B cell (primary cell): ENCODE data around the gene CRY1. TPM values are rescaled to one million over a fixed set of nuclear protein-coding genes. Genes with fewer than 3 reads are reported as not detected.

Experiments
- ATAC-seq: fragments of 200-7000 bp; cut with Tn5 transposase; one replicate; pipeline ENCODE4 v1.10.0; 2021; ENCODE audit warnings: low read depth, mild to moderate bottlenecking, moderate number of reproducible peaks, moderate library complexity
- CTCF ChIA-PET: fragments of 350-600 bp; sonication (Branson Sonifier 250); formaldehyde crosslinking; loops from one replicate; lab custom pipeline; 2021; ENCODE audit warnings: antibody characterized with exemption, inconsistent platforms; lab: Charles Lee
- POLR2A ChIA-PET: fragments of 350-600 bp; sonication (Branson Sonifier 250); formaldehyde crosslinking; loops from one replicate; lab custom pipeline; 2021; ENCODE audit warnings: antibody characterized with exemption; lab: Charles Lee
- DNase-seq: peaks from one replicate; pipeline ENCODE4 v3.0.0; 2013
- H2AFZ ChIP-seq: 2 replicates; pipeline ENCODE4 v1.6.1; 2012; ENCODE audit warnings: mild to moderate bottlenecking, low read depth, low read length; ENCODE audit not compliant: insufficient read depth, poor library complexity, severe bottlenecking
- H3K27ac ChIP-seq, 2 donors: 1 replicate in 1 of 2; 2 replicates in 1 of 2; pipeline ENCODE4 v1.5.1; 2012 to 2013; ENCODE audit warnings: low read length in 2 of 2, mild to moderate bottlenecking in 2 of 2, moderate library complexity in 1 of 2
- H3K27me3 ChIP-seq, 4 experiments: fragments of 200-600 bp in 1 of 4; sonication (generic) in 1 of 4; replicated peaks in 1 of 4; 1 replicate in 2 of 4; 2 replicates in 2 of 4; pipeline versions ENCODE4 v1.6.1 to v1.7.0; 2013 to 2016; ENCODE audit warnings: low read length in 3 of 4, mild to moderate bottlenecking in 2 of 4, mixed read lengths in 1 of 4, moderate library complexity in 1 of 4; ENCODE audit not compliant: insufficient read depth in 4 of 4, control insufficient read depth in 3 of 4; ENCODE audit errors: control extremely low read depth in 1 of 4
- H3K36me3 ChIP-seq, 2 experiments: replicated peaks in 1 of 2; 1 replicate in 1 of 2; 2 replicates in 1 of 2; pipeline versions ENCODE4 v1.6.1 to v1.7.1; 2013; ENCODE audit warnings: low read length in 1 of 2; ENCODE audit not compliant: insufficient read depth in 2 of 2, control insufficient read depth in 1 of 2; ENCODE audit errors: control extremely low read depth in 1 of 2, extremely low read depth in 1 of 2
- H3K4me1 ChIP-seq, 2 donors: fragments of 200-600 bp in 1 of 2; sonication (generic) in 1 of 2; 1 replicate in 1 of 2; 2 replicates in 1 of 2; pipeline versions ENCODE4 v1.5.1 to v1.6.1; 2013 to 2017; ENCODE audit warnings: low read length in 2 of 2; ENCODE audit not compliant: control insufficient read depth in 2 of 2, insufficient read depth in 2 of 2
- H3K4me2 ChIP-seq: replicated peaks from 2 replicates; pipeline ENCODE3; 2012; ENCODE audit warnings: mild to moderate bottlenecking, low read depth, low read length; ENCODE audit not compliant: poor library complexity, severe bottlenecking
- H3K4me3 ChIP-seq, 5 experiments: fragments of 200-600 bp in 1 of 5; sonication (generic) in 1 of 5; 1 replicate in 3 of 5; 2 replicates in 2 of 5; pipeline versions ENCODE4 v1.5.1 to v1.7.0; 2011 to 2016; ENCODE audit warnings: low read length in 4 of 5, mild to moderate bottlenecking in 4 of 5, low read depth in 2 of 5, control low read depth in 1 of 5, moderate library complexity in 1 of 5; ENCODE audit not compliant: insufficient read depth in 1 of 5; ENCODE audit errors: control extremely low read depth in 1 of 5, extremely low read depth in 1 of 5
- H3K79me2 ChIP-seq: fragments of 200-600 bp; sonication (generic); one replicate; pipeline ENCODE4 v1.6.0; 2016; ENCODE audit warnings: low read length; ENCODE audit not compliant: control insufficient read depth, insufficient read depth
- H3K9ac ChIP-seq: fragments of 200-600 bp; sonication (generic); 2 replicates; pipeline ENCODE4 v1.6.1; 2017; ENCODE audit warnings: mild to moderate bottlenecking, low read length, moderate library complexity
- H3K9me3 ChIP-seq, 3 donors: one replicate each; pipeline versions ENCODE4 v1.6.1 to v1.7.1; 2013; ENCODE audit warnings: low read length in 2 of 3; ENCODE audit not compliant: control insufficient read depth in 2 of 3, insufficient read depth in 1 of 3; ENCODE audit errors: control extremely low read depth in 1 of 3
- H4K20me1 ChIP-seq: 2 replicates; pipeline ENCODE4 v1.6.0; 2012; ENCODE audit warnings: mild to moderate bottlenecking, low read length; ENCODE audit not compliant: insufficient read depth, control insufficient read depth, poor library complexity, severe bottlenecking
- H3K27ac Mint-ChIP-seq: one replicate; pipeline ENCODE4 v1.8.0; 2021; ENCODE audit warnings: mixed read lengths
- H3K27me3 Mint-ChIP-seq: one replicate; pipeline ENCODE4 v1.8.0; 2021; ENCODE audit warnings: mixed read lengths
- H3K4me1 Mint-ChIP-seq: one replicate; pipeline ENCODE4 v1.8.0; 2021; ENCODE audit warnings: mixed read lengths
- H3K4me3 Mint-ChIP-seq: one replicate; pipeline ENCODE4 v1.8.0; 2021; ENCODE audit warnings: mixed read lengths
- H3K9me3 Mint-ChIP-seq: one replicate; pipeline ENCODE4 v1.8.0; 2022; ENCODE audit warnings: mixed read lengths; ENCODE audit not compliant: insufficient read depth
- EZH2 ChIP-seq: IDR thresholded peaks from 2 replicates; pipeline ENCODE4 v1.6.1; 2012; ENCODE audit warnings: borderline replicate concordance, low read depth, mild to moderate bottlenecking, moderate library complexity, low read length; ENCODE audit not compliant: insufficient read depth, poor library complexity, severe bottlenecking
- WGBS: methylation state at CpG from one replicate; pipeline ENCODE4 v1.1.5; 2013; ENCODE audit warnings: missing lambda C conversion rate; ENCODE audit not compliant: insufficient coverage; 5-methylcytosine and 5-hydroxymethylcytosine counted together
- intact Hi-C: fragments of 100-400 bp; cut with micrococcal nuclease; formaldehyde crosslinking; loops from one replicate; pipeline ENCODE4 v1.10.0; 2022
- polyA plus RNA-seq: library from polyadenylated mRNA; depleted of rRNA; stranded (reverse); fragments of >200 nt; gene quantifications from 2 replicates; pipeline ENCODE4 v1.2.3, GENCODE V29; 2012
- total RNA-seq, 2 donors: library from RNA; stranded (reverse); fragments of 120-200 nt in 1 of 2; gene quantifications; 1 replicate in 1 of 2; 2 replicates in 1 of 2; pipeline versions ENCODE4 v1.2.3 to v1.2.4, GENCODE V29; 2013 to 2022
- TF ChIP-seq, protein P1 (sequence below): fragments of 200-600 bp; IDR thresholded peaks from one replicate; pipeline ENCODE4 v1.8.0; 2022; ENCODE audit warnings: antibody characterized with exemption, mild to moderate bottlenecking

Gene CRY1
- total and polyA plus RNA-seq, 2 donors (not counting 1 experiment from before 2014, with no cell fraction given), result 2.4 to 8.8 TPM

DNA sequence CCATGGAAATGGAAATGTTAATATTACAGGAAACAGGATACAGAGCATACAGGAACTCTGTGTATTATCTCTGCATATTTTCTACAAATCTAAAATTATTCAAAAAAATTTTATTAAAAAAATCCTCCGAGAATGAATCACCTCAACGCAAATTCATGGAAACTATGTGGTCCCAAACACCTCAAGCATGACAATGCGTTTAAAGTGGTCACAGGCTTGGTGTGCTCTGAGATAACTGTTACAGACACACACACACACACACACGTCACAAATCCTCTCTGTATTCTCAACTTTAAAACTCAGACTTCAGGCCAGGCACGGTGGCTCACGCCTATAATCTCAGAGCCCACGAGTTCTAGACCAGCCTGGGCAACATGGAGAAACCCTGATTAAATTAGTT, 61.1 kb downstream of the CRY1 start:
- intact Hi-C loops, result no loop called here
- no peak overlapping the region for H3K4me3 ChIP-seq
- DNase-seq, result no peak
- WGBS, result 86% methylated on average over 5 of the region's 7 CpGs
- no peak overlapping the region for H2AFZ ChIP-seq
- TF ChIP-seq EZH2, result no peak
- TF ChIP-seq, protein P1, sequence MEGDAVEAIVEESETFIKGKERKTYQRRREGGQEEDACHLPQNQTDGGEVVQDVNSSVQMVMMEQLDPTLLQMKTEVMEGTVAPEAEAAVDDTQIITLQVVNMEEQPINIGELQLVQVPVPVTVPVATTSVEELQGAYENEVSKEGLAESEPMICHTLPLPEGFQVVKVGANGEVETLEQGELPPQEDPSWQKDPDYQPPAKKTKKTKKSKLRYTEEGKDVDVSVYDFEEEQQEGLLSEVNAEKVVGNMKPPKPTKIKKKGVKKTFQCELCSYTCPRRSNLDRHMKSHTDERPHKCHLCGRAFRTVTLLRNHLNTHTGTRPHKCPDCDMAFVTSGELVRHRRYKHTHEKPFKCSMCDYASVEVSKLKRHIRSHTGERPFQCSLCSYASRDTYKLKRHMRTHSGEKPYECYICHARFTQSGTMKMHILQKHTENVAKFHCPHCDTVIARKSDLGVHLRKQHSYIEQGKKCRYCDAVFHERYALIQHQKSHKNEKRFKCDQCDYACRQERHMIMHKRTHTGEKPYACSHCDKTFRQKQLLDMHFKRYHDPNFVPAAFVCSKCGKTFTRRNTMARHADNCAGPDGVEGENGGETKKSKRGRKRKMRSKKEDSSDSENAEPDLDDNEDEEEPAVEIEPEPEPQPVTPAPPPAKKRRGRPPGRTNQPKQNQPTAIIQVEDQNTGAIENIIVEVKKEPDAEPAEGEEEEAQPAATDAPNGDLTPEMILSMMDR, result no peak
- ATAC-seq, result no peak
- Mint-ChIP-seq H3K27ac (no peak overlapping the region), H3K4me1 (no peaks in the 10 kb centered on the region), H3K4me3 (no peak overlapping the region), H3K27me3 (peaks cover 2% of the 10 kb centered on the region), H3K9me3 (peaks cover 3% of the 10 kb centered on the region)
- no peak overlapping the region for H3K4me2 ChIP-seq
- ChIA-PET CTCF (no interaction called here), POLR2A (no interaction called here)
- H3K36me3 ChIP-seq, result no peaks in the 10 kb centered on the region
- no peaks in the 10 kb centered on the region for H3K27me3 ChIP-seq
- no peak overlapping the region for H3K9ac ChIP-seq
- H3K79me2 ChIP-seq, result no peaks in the 10 kb centered on the region
- no peaks in the 10 kb centered on the region for H4K20me1 ChIP-seq
- H3K9me3 ChIP-seq, result no peaks in the 10 kb centered on the region
- H3K27ac ChIP-seq, result no peak overlapping the region
- H3K4me1 ChIP-seq, result no peaks in the 10 kb centered on the region

DNA sequence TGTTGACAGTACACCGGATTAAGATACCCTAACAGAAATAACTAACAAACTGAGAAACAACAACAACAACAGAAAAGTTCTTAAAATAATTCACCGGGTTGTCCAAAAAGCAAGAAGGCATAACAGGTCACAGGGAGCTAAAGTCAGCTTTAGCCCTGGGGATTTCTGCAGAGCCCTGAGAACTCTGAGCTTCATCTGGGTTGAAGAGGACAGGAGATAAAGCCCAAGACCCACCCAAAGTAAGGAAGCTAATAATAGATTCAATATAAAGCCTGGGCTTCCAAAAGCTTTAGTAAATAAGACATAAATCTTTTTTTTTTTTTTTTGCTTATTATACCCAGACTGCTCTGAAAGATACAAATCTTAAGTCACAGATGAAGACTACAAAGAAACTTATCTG, 62.3 kb downstream of the CRY1 start:
- POLR2A ChIA-PET, result no interaction called here
- Histone ChIP-seq H3K9ac (no peak overlapping the region), H3K36me3 (no peaks in the 10 kb centered on the region), H4K20me1 (no peaks in the 10 kb centered on the region), H3K4me2 (no peak overlapping the region), H2AFZ (no peak overlapping the region), H3K9me3 (no peaks in the 10 kb centered on the region), H3K79me2 (no peaks in the 10 kb centered on the region), H3K4me3 (no peak overlapping the region), H3K4me1 (no peaks in the 10 kb centered on the region), H3K27me3 (no peaks in the 10 kb centered on the region), H3K27ac (no peak overlapping the region)
- Mint-ChIP-seq H3K27me3 (peaks cover 2% of the 10 kb centered on the region), H3K4me1 (no peaks in the 10 kb centered on the region), H3K27ac (no peak overlapping the region), H3K4me3 (no peak overlapping the region), H3K9me3 (peaks cover 3% of the 10 kb centered on the region)
- DNase-seq, result no peak
- TF ChIP-seq EZH2, result no peak
- TF ChIP-seq, protein P1, result no peak
- no peak for ATAC-seq
- intact Hi-C loops, result no loop called here
- CTCF ChIA-PET, result interaction anchor here (0.7 kb wide), 1 partner anchor 111 kb away, joined by 3 read pairs; no protein-coding TSS in a partner anchor
- no CpG with 5 or more reads among the region's 2 CpGs for WGBS
